Activated T-helper 17 cell treated with anti-CD3 and anti-CD28 coated beads, Interleukin-2, amount 50 U/mL, for 72 hours (primary cell): ENCODE results near the gene OOEP. TPM values are rescaled to one million over a fixed set of nuclear protein-coding genes. Genes with fewer than 3 reads are reported as not detected.

Experiments
- ATAC-seq: fragments of 150-1000 bp; cut with Tn5 transposase; replicated peaks from 2 replicates; pipeline ENCODE4 v1.10.0; 2021; ENCODE audit warnings: mild to moderate bottlenecking, moderate library complexity
- H3K27ac Mint-ChIP-seq: one replicate; pipeline ENCODE4 v1.8.0; 2022; ENCODE audit warnings: mixed read lengths
- H3K27me3 Mint-ChIP-seq: one replicate; pipeline ENCODE4 v1.8.0; 2022; ENCODE audit warnings: mixed read lengths
- H3K36me3 Mint-ChIP-seq: one replicate; pipeline ENCODE4 v1.8.0; 2022; ENCODE audit warnings: low read depth, mild to moderate bottlenecking, mixed read lengths
- H3K4me1 Mint-ChIP-seq: one replicate; pipeline ENCODE4 v1.8.0; 2022; ENCODE audit warnings: mixed read lengths
- H3K4me3 Mint-ChIP-seq: one replicate; pipeline ENCODE4 v1.8.0; 2022; ENCODE audit warnings: mild to moderate bottlenecking, mixed read lengths
- H3K9me3 Mint-ChIP-seq: one replicate; pipeline ENCODE4 v1.8.0; 2022; ENCODE audit warnings: mixed read lengths
- total RNA-seq, 2 donors: library from RNA; stranded (reverse); gene quantifications; one replicate each; pipeline ENCODE4 v1.2.3, GENCODE V29; 2022

OOEP gene
- total RNA-seq, 2 donors from 2014 or later, result 0.26 to 1.0 TPM

DNA sequence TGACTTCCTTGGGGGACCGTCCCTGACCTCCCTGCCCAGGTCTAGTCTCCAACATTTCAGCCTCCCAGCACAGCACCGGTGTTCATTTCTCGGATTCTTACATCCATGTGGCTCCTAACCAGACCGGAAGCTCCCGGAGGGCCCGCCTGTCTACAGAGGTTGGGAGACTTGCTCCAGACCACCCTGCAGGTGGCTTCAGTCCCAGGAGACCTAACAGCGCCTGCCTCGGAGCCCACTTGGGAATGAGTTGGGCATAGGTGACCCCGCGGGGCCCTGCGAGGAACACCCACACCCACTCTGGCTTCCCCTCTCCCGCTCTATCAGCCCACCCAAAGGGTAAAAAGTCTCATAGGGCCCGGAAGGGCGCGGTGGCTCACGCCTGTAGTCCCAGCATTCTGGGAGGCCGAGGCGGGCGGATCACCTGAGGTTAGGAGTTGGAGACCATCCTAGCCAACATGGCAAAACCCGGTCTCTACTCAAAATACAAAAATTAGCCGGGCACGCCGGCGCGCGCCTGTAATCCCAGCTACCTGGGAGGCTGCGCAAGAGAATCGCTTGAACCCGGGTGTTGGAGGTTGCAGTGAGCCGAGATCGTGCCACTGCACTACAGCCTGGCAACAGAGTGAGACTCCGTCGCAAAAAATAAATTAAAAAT lies 21.0 kb downstream of the OOEP start:
- peaks cover 15% of the 10 kb centered on the region for H3K27me3 Mint-ChIP-seq
- H3K36me3 Mint-ChIP-seq, result no peaks in the 10 kb centered on the region
- H3K27ac Mint-ChIP-seq, result no peak overlapping the region
- H3K4me1 Mint-ChIP-seq, result no peaks in the 10 kb centered on the region
- ATAC-seq, result no peak
- no peaks in the 10 kb centered on the region for H3K9me3 Mint-ChIP-seq
- no peak overlapping the region for H3K4me3 Mint-ChIP-seq

- peaks cover 5% of the 10 kb centered on the region for H3K4me1 Mint-ChIP-seq
- peaks cover 10% of the 10 kb centered on the region for H3K27me3 Mint-ChIP-seq
- H3K4me3 Mint-ChIP-seq, result no peak overlapping the region
- H3K27ac Mint-ChIP-seq, result no peak overlapping the region
- no peak for ATAC-seq
- H3K9me3 Mint-ChIP-seq, result no peaks in the 10 kb centered on the region
- H3K36me3 Mint-ChIP-seq, result no peaks in the 10 kb centered on the region
These were observed 26.5 kb downstream of the OOEP start for GRCh38 chr6:73343164-73343563.

DNA sequence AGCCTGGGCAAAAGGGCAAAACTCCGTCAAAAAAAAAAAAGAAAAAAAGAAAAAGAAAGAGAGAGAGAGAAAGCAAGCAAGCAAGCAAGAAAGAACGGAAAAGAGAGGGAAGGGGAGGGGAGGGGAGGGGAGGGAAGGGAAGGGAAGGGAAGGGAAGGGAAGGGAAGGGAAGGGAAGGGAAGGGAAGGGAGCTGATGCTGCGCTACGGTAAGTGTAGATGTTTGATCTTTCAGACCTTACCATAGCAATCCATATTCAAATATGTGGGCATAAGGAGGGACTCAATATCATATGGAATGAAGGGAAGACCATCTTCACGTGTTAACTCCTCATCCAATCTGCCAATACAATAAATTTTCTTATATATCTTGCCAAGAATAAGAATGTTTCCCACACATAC lies 27.5 kb downstream of the OOEP start:
- Mint-ChIP-seq H3K27ac (no peak overlapping the region), H3K4me3 (no peak overlapping the region), H3K9me3 (no peaks in the 10 kb centered on the region), H3K36me3 (no peaks in the 10 kb centered on the region), H3K27me3 (peaks cover 6% of the 10 kb centered on the region), H3K4me1 (peaks cover 5% of the 10 kb centered on the region)
- ATAC-seq, result no peak

GRCh38 chr6:73341335-73341734 lies 28.4 kb downstream of the OOEP start:
- peaks cover 5% of the 10 kb centered on the region for H3K4me1 Mint-ChIP-seq
- H3K27ac Mint-ChIP-seq, result no peak overlapping the region
- no peaks in the 10 kb centered on the region for H3K27me3 Mint-ChIP-seq
- ATAC-seq, result no peak
- H3K9me3 Mint-ChIP-seq, result no peaks in the 10 kb centered on the region
- no peak overlapping the region for H3K4me3 Mint-ChIP-seq
- no peaks in the 10 kb centered on the region for H3K36me3 Mint-ChIP-seq

DNA sequence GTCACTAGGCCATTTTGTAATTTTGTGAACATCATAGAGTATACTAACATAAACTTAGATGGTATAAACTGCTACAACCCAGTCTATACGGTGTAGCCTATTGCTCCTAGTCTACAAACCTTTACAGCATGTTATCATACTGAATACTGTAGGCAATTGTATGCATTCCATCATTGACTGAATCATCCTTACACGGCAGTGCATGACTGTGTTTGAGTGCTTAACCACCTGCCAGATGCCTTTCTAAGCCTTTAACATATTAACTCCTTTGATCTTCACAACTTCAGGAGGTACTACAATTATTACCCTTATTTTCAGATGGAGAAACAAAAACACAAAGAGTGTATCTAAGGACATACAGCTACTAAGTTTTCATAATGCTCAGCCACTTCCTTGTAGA lies 29.6 kb downstream of the OOEP start:
- no peak overlapping the region for H3K27ac Mint-ChIP-seq
- H3K4me1 Mint-ChIP-seq, result peaks cover 5% of the 10 kb centered on the region
- H3K27me3 Mint-ChIP-seq, result no peaks in the 10 kb centered on the region
- ATAC-seq, result no peak
- H3K4me3 Mint-ChIP-seq, result no peak overlapping the region
- no peaks in the 10 kb centered on the region for H3K36me3 Mint-ChIP-seq
- no peaks in the 10 kb centered on the region for H3K9me3 Mint-ChIP-seq

GRCh38 chr6:73339340-73339739 lies 30.4 kb downstream of the OOEP start:
- no peak for ATAC-seq
- no peaks in the 10 kb centered on the region for H3K36me3 Mint-ChIP-seq
- H3K9me3 Mint-ChIP-seq, result no peaks in the 10 kb centered on the region

DNA sequence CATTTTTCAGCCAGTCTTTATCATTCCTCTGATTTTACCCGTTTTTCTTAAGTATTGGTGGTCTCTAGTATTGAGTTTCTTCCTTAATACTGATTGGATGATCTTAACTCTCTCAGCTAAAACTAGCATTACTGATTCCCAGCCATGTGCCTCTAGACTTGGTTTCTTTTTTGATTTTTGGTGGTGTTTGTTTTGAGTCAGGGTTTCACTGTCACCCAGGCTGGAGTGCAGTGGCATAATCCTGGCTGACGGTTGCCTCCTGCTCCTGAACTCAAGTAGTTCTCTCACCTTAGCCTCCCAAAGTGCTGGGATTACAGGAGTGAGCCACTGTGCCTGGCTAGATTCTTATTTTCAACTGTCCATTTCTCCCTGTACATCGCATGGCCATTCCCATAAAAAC lies 40.5 kb downstream of the OOEP start:
- Mint-ChIP-seq H3K4me3 (no peak overlapping the region), H3K9me3 (no peaks in the 10 kb centered on the region), H3K36me3 (no peaks in the 10 kb centered on the region), H3K27ac (peak overlapping the region; percentile 17), H3K27me3 (peaks cover 15% of the 10 kb centered on the region), H3K4me1 (no peaks in the 10 kb centered on the region)
- peak; percentile 74 for ATAC-seq

More at GRCh38 chr6:73339340-73339739, 30.4 kb downstream of the OOEP start:
- no peaks in the 10 kb centered on the region for H3K27me3 Mint-ChIP-seq
- H3K4me1 Mint-ChIP-seq, result peaks cover 5% of the 10 kb centered on the region
- H3K4me3 Mint-ChIP-seq, result no peak overlapping the region
- H3K27ac Mint-ChIP-seq, result no peak overlapping the region

DNA sequence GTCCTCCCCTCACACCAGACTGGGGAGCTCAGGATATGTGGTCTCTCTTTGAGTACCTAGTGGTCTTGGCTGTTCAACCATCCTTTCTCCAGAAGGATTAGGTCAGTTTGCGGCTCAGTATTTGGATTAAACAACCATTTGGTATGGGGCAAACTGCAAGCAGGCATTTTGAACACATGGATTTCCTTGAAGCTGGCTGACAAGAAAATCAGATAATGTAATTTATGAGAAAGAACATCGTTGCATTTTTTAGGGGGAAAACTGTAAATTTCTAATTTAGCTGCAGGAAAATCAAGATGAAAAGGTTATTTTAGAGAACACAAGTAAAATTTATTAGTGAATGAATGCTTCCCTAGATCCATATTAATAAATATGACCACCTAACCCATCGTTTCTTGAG lies 40.9 kb downstream of the OOEP start:
- no peaks in the 10 kb centered on the region for H3K36me3 Mint-ChIP-seq
- H3K4me1 Mint-ChIP-seq, result no peaks in the 10 kb centered on the region
- no peak overlapping the region for H3K27ac Mint-ChIP-seq
- H3K27me3 Mint-ChIP-seq, result peaks cover 15% of the 10 kb centered on the region
- no peak for ATAC-seq
- no peaks in the 10 kb centered on the region for H3K9me3 Mint-ChIP-seq
- H3K4me3 Mint-ChIP-seq, result no peak overlapping the region

GRCh38 chr6:73325656-73326055 lies 44.0 kb downstream of the OOEP start:
- Mint-ChIP-seq H3K4me1 (no peaks in the 10 kb centered on the region), H3K4me3 (no peak overlapping the region), H3K9me3 (no peaks in the 10 kb centered on the region), H3K27me3 (peaks cover 15% of the 10 kb centered on the region), H3K27ac (no peak overlapping the region), H3K36me3 (no peaks in the 10 kb centered on the region)
- no peak for ATAC-seq

GRCh38 chr6:73323323-73323722 lies 46.4 kb downstream of the OOEP start:
- Mint-ChIP-seq H3K9me3 (peaks cover 1% of the 10 kb centered on the region), H3K36me3 (no peaks in the 10 kb centered on the region), H3K4me1 (no peaks in the 10 kb centered on the region), H3K4me3 (no peak overlapping the region), H3K27me3 (peaks cover 5% of the 10 kb centered on the region), H3K27ac (no peak overlapping the region)
- no peak for ATAC-seq

Other genes with a start within 250 kb of the OOEP start
- gene KHDC1L, start 144.4 kb downstream of the OOEP start, total RNA-seq, result not detected
- gene KHDC1, start 106.7 kb downstream of the OOEP start, total RNA-seq, result 1 to 10 TPM; 5.1 to 7.7 TPM
- gene DPPA5, start 15.6 kb downstream of the OOEP start, total RNA-seq, result not detected
- not detected for gene KHDC3L, start 7.2 kb downstream of the OOEP start, total RNA-seq
- gene DDX43, start 24.9 kb upstream of the OOEP start, total RNA-seq, result under 1 TPM; 0.90 to 0.97 TPM
- 10 to 100 TPM; 37.5 to 56.0 TPM for gene CGAS, start 82.4 kb upstream of the OOEP start, total RNA-seq
- 10 to 100 TPM; 46.8 to 57.7 TPM for gene MTO1, start 91.8 kb upstream of the OOEP start, total RNA-seq
- gene EEF1A1, start 151.1 kb upstream of the OOEP start, total RNA-seq, result over 10,000 TPM in 1 of 2 donors, 1,000 to 10,000 TPM in 1; 9,813 to 18,243 TPM